Motor neuron (in vitro differentiated cells): ENCODE data around the gene NFKB2. TPM values are rescaled to one million over a fixed set of nuclear protein-coding genes. Genes with fewer than 3 reads are reported as not detected.

Experiments
- total RNA-seq, 8 experiments: library from RNA; unstranded; fragments of 300-600 nt; gene quantifications; 2 replicates each; pipeline versions ENCODE4 v1.2.3 to v1.2.4, GENCODE V29; 2022

Gene NFKB2
- total RNA-seq, 8 experiments from 2014 or later, result 5.2 to 38.8 (median 11.8) TPM

Other genes with a start within 250 kb of the NFKB2 start
- 100 to 1,000 TPM in 3 of 8 experiments, 10 to 100 TPM in 5; 63.5 to 149 (median 98.3) TPM for gene NOLC1, start 243.3 kb upstream of the NFKB2 start, total RNA-seq
- 1 to 10 TPM in 1 of 8 experiments, under 1 TPM in 5, not detected in 2; 0.13 to 1.8 (median 0.41) TPM for gene ELOVL3, start 169.4 kb upstream of the NFKB2 start, total RNA-seq
- under 1 TPM in 4 of 8 experiments, not detected in 4; 0.05 to 0.33 (median 0.22) TPM for gene PITX3, start 154.2 kb upstream of the NFKB2 start, total RNA-seq
- 10 to 100 TPM; 28.4 to 47.8 (median 39.1) TPM for gene GBF1, start 150.2 kb upstream of the NFKB2 start, total RNA-seq
- 10 to 100 TPM in 5 of 8 experiments, 1 to 10 TPM in 3; 5.9 to 55.8 (median 31.8) TPM for gene PSD, start 23.1 kb downstream of the NFKB2 start, total RNA-seq
- gene FBXL15, start 25.1 kb downstream of the NFKB2 start, total RNA-seq, result 10 to 100 TPM in 4 of 8 experiments, 1 to 10 TPM in 4; 7.0 to 17.4 (median 11.6) TPM
- gene CUEDC2, start 36.9 kb downstream of the NFKB2 start, total RNA-seq, result 10 to 100 TPM; 47.3 to 99.0 (median 71.7) TPM
- gene C10orf95, start 55.8 kb downstream of the NFKB2 start, total RNA-seq, result 1 to 10 TPM in 2 of 8 experiments, under 1 TPM in 5, not detected in 1; 0.38 to 2.3 (median 0.87) TPM
- gene ACTR1A, start 107.0 kb downstream of the NFKB2 start, total RNA-seq, result 100 to 1,000 TPM in 5 of 8 experiments, 10 to 100 TPM in 3; 70.4 to 138 (median 108) TPM
- gene SUFU, start 108.3 kb downstream of the NFKB2 start, total RNA-seq, result 1 to 10 TPM; 2.9 to 9.7 (median 4.8) TPM
- 10 to 100 TPM; 42.5 to 84.5 (median 68.6) TPM for gene TRIM8, start 248.8 kb downstream of the NFKB2 start, total RNA-seq